ENCODE measurements around the gene FTO. TPM values are rescaled to one million over a fixed set of nuclear protein-coding genes. Genes with fewer than 3 reads are reported as not detected.

FTO gene
- total and polyA plus RNA-seq, 5 donors from 2014 or later = 58.6 to 97.6 (median 93.4) TPM

GRCh38 chr16:53982631-53983042 is 278.7 kb downstream of the FTO start:
- no peaks in the 10 kb centered on the region for H3K27me3 ChIP-seq (ENCODE audit: control insufficient read depth, insufficient read depth, low read length)
- Mint-ChIP-seq H3K36me3 (peaks cover 20% of the 10 kb centered on the region), H3K27ac (no peak overlapping the region), H3K4me3 (no peak overlapping the region), H3K9me3 (no peaks in the 10 kb centered on the region), H3K4me1 (no peaks in the 10 kb centered on the region), H3K27me3 (no peaks in the 10 kb centered on the region)
- ATAC-seq (ENCODE audit: low read depth in 2 of 2) = no peak
- no peak overlapping the region for H3K4me3 ChIP-seq (ENCODE audit: low read depth, low read length)
- H3K9me3 ChIP-seq (ENCODE audit: control insufficient read depth in 2 of 2, low read length in 2 of 2) = no peaks in the 10 kb centered on the region
- no peak for DNase-seq
- no peaks in the 10 kb centered on the region for H3K4me1 ChIP-seq (ENCODE audit: control insufficient read depth, insufficient read depth, low read length, poor library complexity, severe bottlenecking)
- no peaks in the 10 kb centered on the region for H3K36me3 ChIP-seq (ENCODE audit: control insufficient read depth, insufficient read depth, low read length)
- H3K27ac ChIP-seq (ENCODE audit: insufficient read depth, low read length, poor library complexity, severe bottlenecking) = no peak overlapping the region

DNA sequence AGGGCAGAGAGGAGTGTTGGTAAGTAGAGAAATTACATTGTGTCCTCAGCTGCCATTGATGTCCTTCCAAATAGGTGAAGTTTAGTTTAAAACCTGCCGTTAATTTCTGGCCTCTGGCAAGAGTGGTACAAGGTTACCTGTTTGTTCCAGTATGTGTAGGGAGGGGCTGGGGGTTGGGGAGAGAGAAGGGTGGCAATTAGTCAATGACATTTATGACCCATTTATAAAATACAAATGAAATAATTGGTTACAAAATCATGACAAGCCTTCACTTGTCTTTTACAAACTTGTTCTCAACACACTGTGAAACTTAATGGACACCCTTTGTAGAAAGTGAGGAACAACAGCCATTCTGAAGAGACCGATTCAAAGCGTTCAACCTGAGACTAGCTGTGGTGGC is 281.0 kb downstream of the FTO start:
- no peaks in the 10 kb centered on the region for H3K27me3 ChIP-seq (ENCODE audit: control insufficient read depth, insufficient read depth, low read length)
- no peaks in the 10 kb centered on the region for H3K27me3 Mint-ChIP-seq
- peaks cover 20% of the 10 kb centered on the region for H3K36me3 Mint-ChIP-seq
- no peak for ATAC-seq (ENCODE audit: low read depth in 2 of 2)
- H3K36me3 ChIP-seq (ENCODE audit: control insufficient read depth, insufficient read depth, low read length) = no peaks in the 10 kb centered on the region
- H3K27ac ChIP-seq (ENCODE audit: insufficient read depth, low read length, poor library complexity, severe bottlenecking) = no peak overlapping the region
- no peaks in the 10 kb centered on the region for H3K4me1 ChIP-seq (ENCODE audit: control insufficient read depth, insufficient read depth, low read length, poor library complexity, severe bottlenecking)
- DNase-seq = no peak
- H3K4me3 Mint-ChIP-seq = no peak overlapping the region
- no peaks in the 10 kb centered on the region for H3K9me3 ChIP-seq (ENCODE audit: control insufficient read depth in 2 of 2, low read length in 2 of 2)
- H3K9me3 Mint-ChIP-seq = no peaks in the 10 kb centered on the region
- H3K27ac Mint-ChIP-seq = no peak overlapping the region
- H3K4me1 Mint-ChIP-seq = peaks cover 0 to 3% (median 0%) of the 10 kb centered on the region in 4 donors
- H3K4me3 ChIP-seq (ENCODE audit: low read depth, low read length) = no peak overlapping the region

DNA sequence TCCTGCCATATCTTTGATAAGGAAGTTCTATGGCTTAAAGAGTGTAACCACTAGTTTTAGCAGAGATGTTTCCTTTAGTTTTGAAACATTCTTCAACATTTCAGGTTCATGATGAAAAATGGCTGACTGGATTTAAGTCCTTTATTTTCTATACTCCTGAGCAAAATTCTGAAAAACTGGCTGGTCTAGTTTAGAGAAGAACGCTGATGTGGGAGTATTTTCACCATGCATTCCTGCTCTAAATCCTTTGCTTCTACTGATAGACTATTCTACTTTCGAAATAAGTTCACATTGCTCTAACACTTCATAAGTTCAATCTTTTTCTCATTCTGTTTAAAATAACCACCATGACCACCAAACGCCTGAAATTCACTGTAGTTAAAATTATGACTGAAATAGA is 281.9 kb downstream of the FTO start:
- no peaks in the 10 kb centered on the region for H3K27me3 ChIP-seq (ENCODE audit: control insufficient read depth, insufficient read depth, low read length)
- no peaks in the 10 kb centered on the region for H3K9me3 Mint-ChIP-seq
- H3K4me3 Mint-ChIP-seq = no peak overlapping the region

DNA sequence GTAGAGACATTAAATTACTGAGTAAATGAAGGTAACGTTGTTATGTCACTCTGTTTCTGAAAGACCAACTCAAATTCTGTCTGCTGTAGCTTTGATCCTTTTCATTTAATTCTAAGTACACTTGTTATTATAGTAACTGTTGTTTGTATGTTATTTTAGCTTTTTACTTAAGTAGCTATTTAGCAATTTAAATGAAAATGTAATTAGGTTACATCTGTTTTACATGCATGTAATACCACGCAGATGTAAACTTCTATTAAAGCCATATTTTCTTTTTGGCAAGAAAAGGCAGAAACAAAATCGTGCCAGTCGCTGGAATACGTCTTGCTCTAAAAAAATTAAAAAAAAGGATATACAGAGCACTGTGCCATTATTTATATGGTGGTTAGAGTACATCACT is 282.8 kb downstream of the FTO start:
- Mint-ChIP-seq H3K27me3 (no peaks in the 10 kb centered on the region), H3K4me1 (peaks cover 0 to 5% (median 2%) of the 10 kb centered on the region in 4 donors), H3K27ac (no peak overlapping the region), H3K9me3 (no peaks in the 10 kb centered on the region), H3K36me3 (peaks cover 26% of the 10 kb centered on the region), H3K4me3 (no peak overlapping the region)
- H3K4me1 ChIP-seq (ENCODE audit: control insufficient read depth, insufficient read depth, low read length, poor library complexity, severe bottlenecking) = no peaks in the 10 kb centered on the region
- no peaks in the 10 kb centered on the region for H3K9me3 ChIP-seq (ENCODE audit: control insufficient read depth in 2 of 2, low read length in 2 of 2)
- no peaks in the 10 kb centered on the region for H3K27me3 ChIP-seq (ENCODE audit: control insufficient read depth, insufficient read depth, low read length)
- H3K27ac ChIP-seq (ENCODE audit: insufficient read depth, low read length, poor library complexity, severe bottlenecking) = no peak overlapping the region
- no peak overlapping the region for H3K4me3 ChIP-seq (ENCODE audit: low read depth, low read length)
- no peaks in the 10 kb centered on the region for H3K36me3 ChIP-seq (ENCODE audit: control insufficient read depth, insufficient read depth, low read length)
- ATAC-seq (ENCODE audit: low read depth in 2 of 2) (no peak), DNase-seq (no peak)

More for the DNA sequence above, 281.9 kb downstream of the FTO start:
- no peaks in the 10 kb centered on the region for H3K9me3 ChIP-seq (ENCODE audit: control insufficient read depth in 2 of 2, low read length in 2 of 2)
- H3K36me3 ChIP-seq (ENCODE audit: control insufficient read depth, insufficient read depth, low read length) = no peaks in the 10 kb centered on the region
- ATAC-seq (ENCODE audit: low read depth in 2 of 2) (no peak), DNase-seq (no peak)
- H3K4me1 ChIP-seq (ENCODE audit: control insufficient read depth, insufficient read depth, low read length, poor library complexity, severe bottlenecking) = no peaks in the 10 kb centered on the region
- Mint-ChIP-seq H3K27me3 (no peaks in the 10 kb centered on the region), H3K27ac (no peak overlapping the region), H3K4me1 (peaks cover 0 to 5% (median 0%) of the 10 kb centered on the region in 4 donors), H3K36me3 (peaks cover 21% of the 10 kb centered on the region)
- H3K27ac ChIP-seq (ENCODE audit: insufficient read depth, low read length, poor library complexity, severe bottlenecking) = no peak overlapping the region
- no peak overlapping the region for H3K4me3 ChIP-seq (ENCODE audit: low read depth, low read length)

DNA sequence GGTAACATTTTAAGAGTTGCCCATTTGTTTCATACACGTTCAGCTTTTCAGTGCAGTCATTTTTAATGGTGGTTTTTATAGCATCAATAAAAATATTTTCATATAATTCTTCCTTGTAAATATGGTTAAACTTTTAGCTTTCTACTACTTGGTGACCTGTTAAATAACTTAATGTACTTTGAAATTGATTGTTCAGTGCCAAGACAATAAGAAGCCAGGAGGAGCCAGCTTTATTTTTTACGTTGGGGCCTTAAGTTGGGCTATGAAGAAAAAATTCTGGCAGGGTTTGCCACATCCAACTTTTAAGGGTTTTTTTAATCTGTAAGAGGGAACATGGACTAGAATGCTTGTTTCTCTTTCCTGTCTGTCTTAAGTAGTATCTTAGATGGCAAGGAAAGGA is 284.2 kb downstream of the FTO start:
- no peaks in the 10 kb centered on the region for H3K27me3 ChIP-seq (ENCODE audit: control insufficient read depth, insufficient read depth, low read length)
- peaks cover 0 to 8% (median 2%) of the 10 kb centered on the region in 4 donors for H3K4me1 Mint-ChIP-seq
- H3K36me3 Mint-ChIP-seq = peaks cover 16% of the 10 kb centered on the region
- H3K4me1 ChIP-seq (ENCODE audit: control insufficient read depth, insufficient read depth, low read length, poor library complexity, severe bottlenecking) = no peaks in the 10 kb centered on the region
- H3K9me3 ChIP-seq (ENCODE audit: control insufficient read depth in 2 of 2, low read length in 2 of 2) = no peaks in the 10 kb centered on the region
- H3K27ac ChIP-seq (ENCODE audit: insufficient read depth, low read length, poor library complexity, severe bottlenecking) = no peak overlapping the region
- H3K36me3 ChIP-seq (ENCODE audit: control insufficient read depth, insufficient read depth, low read length) = no peaks in the 10 kb centered on the region
- ATAC-seq (ENCODE audit: low read depth in 2 of 2) (no peak), DNase-seq (no peak)
- no peak overlapping the region for H3K4me3 Mint-ChIP-seq
- no peaks in the 10 kb centered on the region for H3K27me3 Mint-ChIP-seq
- H3K4me3 ChIP-seq (ENCODE audit: low read depth, low read length) = no peak overlapping the region
- no peaks in the 10 kb centered on the region for H3K9me3 Mint-ChIP-seq
- H3K27ac Mint-ChIP-seq = peak overlapping the region in 1 of 3 donors; percentile 5

- ATAC-seq (ENCODE audit: low read depth in 2 of 2) = no peak
- Histone ChIP-seq H3K27ac (ENCODE audit: insufficient read depth, low read length, poor library complexity, severe bottlenecking) (no peak overlapping the region), H3K36me3 (ENCODE audit: control insufficient read depth, insufficient read depth, low read length) (no peaks in the 10 kb centered on the region), H3K27me3 (ENCODE audit: control insufficient read depth, insufficient read depth, low read length) (no peaks in the 10 kb centered on the region), H3K4me1 (ENCODE audit: control insufficient read depth, insufficient read depth, low read length, poor library complexity, severe bottlenecking) (no peaks in the 10 kb centered on the region), H3K9me3 (ENCODE audit: control insufficient read depth in 2 of 2, low read length in 2 of 2) (no peaks in the 10 kb centered on the region), H3K4me3 (ENCODE audit: low read depth, low read length) (no peak overlapping the region)
- H3K4me1 Mint-ChIP-seq = peaks cover 0 to 12% (median 2%) of the 10 kb centered on the region in 4 donors
- DNase-seq = no peak
- peaks cover 15% of the 10 kb centered on the region for H3K36me3 Mint-ChIP-seq
- no peaks in the 10 kb centered on the region for H3K27me3 Mint-ChIP-seq
- no peak overlapping the region for H3K4me3 Mint-ChIP-seq
- no peak overlapping the region for H3K27ac Mint-ChIP-seq
- peaks cover 0 to under 1% (median 0%) of the 10 kb centered on the region in 7 donors for H3K9me3 Mint-ChIP-seq
Measured at GRCh38 chr16:53989597-53989996, 285.6 kb downstream of the FTO start.

GRCh38 chr16:53991754-53992378 is 287.9 kb downstream of the FTO start:
- DNase-seq = no peak
- H3K27me3 Mint-ChIP-seq = no peaks in the 10 kb centered on the region
- Histone ChIP-seq H3K36me3 (ENCODE audit: control insufficient read depth, insufficient read depth, low read length) (no peaks in the 10 kb centered on the region), H3K27ac (ENCODE audit: insufficient read depth, low read length, poor library complexity, severe bottlenecking) (no peak overlapping the region), H3K9me3 (ENCODE audit: control insufficient read depth in 2 of 2, low read length in 2 of 2) (no peaks in the 10 kb centered on the region), H3K27me3 (ENCODE audit: control insufficient read depth, insufficient read depth, low read length) (no peaks in the 10 kb centered on the region), H3K4me1 (ENCODE audit: control insufficient read depth, insufficient read depth, low read length, poor library complexity, severe bottlenecking) (no peaks in the 10 kb centered on the region), H3K4me3 (ENCODE audit: low read depth, low read length) (no peak overlapping the region)
- H3K4me1 Mint-ChIP-seq = peaks cover 0 to 16% (median 3%) of the 10 kb centered on the region in 4 donors
- no peak overlapping the region for H3K4me3 Mint-ChIP-seq
- ATAC-seq (ENCODE audit: low read depth in 2 of 2) = no peak
- peaks cover 0 to 1% (median 0%) of the 10 kb centered on the region in 7 donors for H3K9me3 Mint-ChIP-seq
- peaks cover 17% of the 10 kb centered on the region for H3K36me3 Mint-ChIP-seq
- H3K27ac Mint-ChIP-seq = peak overlapping the region in 1 of 3 donors; percentile 29

GRCh38 chr16:53995378-53995777 is 291.4 kb downstream of the FTO start:
- Mint-ChIP-seq H3K9me3 (peaks cover 0 to 1% (median 0%) of the 10 kb centered on the region in 7 donors), H3K27ac (no peak overlapping the region), H3K27me3 (no peaks in the 10 kb centered on the region), H3K36me3 (peaks cover 28% of the 10 kb centered on the region), H3K4me3 (no peak overlapping the region), H3K4me1 (peaks cover 0 to 11% (median 5%) of the 10 kb centered on the region in 4 donors)
- Histone ChIP-seq H3K27me3 (ENCODE audit: control insufficient read depth, insufficient read depth, low read length) (no peaks in the 10 kb centered on the region), H3K36me3 (ENCODE audit: control insufficient read depth, insufficient read depth, low read length) (no peaks in the 10 kb centered on the region), H3K4me1 (ENCODE audit: control insufficient read depth, insufficient read depth, low read length, poor library complexity, severe bottlenecking) (no peaks in the 10 kb centered on the region), H3K9me3 (ENCODE audit: control insufficient read depth in 2 of 2, low read length in 2 of 2) (no peaks in the 10 kb centered on the region), H3K4me3 (ENCODE audit: low read depth, low read length) (no peak overlapping the region), H3K27ac (ENCODE audit: insufficient read depth, low read length, poor library complexity, severe bottlenecking) (no peak overlapping the region)
- no peak for DNase-seq
- no peak for ATAC-seq (ENCODE audit: low read depth in 2 of 2)

Measured in CD4-positive, CD25-positive, alpha-beta regulatory T cell (primary cell).